ENCODE data around the gene KCTD15.

DNA sequence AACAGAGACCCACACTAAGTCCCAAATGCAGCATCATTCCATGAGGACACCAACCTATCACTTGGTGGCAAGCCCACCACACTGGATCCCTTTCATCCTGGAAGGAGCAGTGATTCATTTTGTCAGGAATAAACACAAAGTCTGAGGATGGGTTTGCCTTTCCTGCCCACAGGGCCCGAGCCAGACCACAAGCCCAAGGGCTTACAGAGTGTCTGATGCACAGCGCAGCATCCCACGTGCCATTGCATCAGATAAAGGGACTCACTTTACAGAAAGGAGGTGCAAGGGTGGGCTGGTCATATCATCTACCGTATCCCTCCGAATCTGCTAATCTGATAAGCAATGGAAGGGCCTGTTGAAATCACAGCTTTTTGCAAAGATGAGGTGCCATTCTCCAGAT is 12.2 kb upstream of the KCTD15 start:
- TF ChIP-seq EZH2 (IDR thresholded peaks at IDR 0.05; ENCODE audit: borderline replicate concordance, low read depth, low read length, poor library complexity, severe bottlenecking) = no peak
- TF ChIP-seq, protein P1, sequence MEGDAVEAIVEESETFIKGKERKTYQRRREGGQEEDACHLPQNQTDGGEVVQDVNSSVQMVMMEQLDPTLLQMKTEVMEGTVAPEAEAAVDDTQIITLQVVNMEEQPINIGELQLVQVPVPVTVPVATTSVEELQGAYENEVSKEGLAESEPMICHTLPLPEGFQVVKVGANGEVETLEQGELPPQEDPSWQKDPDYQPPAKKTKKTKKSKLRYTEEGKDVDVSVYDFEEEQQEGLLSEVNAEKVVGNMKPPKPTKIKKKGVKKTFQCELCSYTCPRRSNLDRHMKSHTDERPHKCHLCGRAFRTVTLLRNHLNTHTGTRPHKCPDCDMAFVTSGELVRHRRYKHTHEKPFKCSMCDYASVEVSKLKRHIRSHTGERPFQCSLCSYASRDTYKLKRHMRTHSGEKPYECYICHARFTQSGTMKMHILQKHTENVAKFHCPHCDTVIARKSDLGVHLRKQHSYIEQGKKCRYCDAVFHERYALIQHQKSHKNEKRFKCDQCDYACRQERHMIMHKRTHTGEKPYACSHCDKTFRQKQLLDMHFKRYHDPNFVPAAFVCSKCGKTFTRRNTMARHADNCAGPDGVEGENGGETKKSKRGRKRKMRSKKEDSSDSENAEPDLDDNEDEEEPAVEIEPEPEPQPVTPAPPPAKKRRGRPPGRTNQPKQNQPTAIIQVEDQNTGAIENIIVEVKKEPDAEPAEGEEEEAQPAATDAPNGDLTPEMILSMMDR (conservative IDR thresholded peaks at IDR 0.05; ENCODE audit: low read depth, low read length) = no peak
